ENCODE results near the gene DNAJB13.

- TF ChIP-seq CTCF (IDR thresholded peaks at IDR 0.05) (no peak), POLR2A (IDR thresholded peaks at IDR 0.05) (no peak)
Measured at GRCh38 chr11:73942010-73942409, 8.8 kb upstream of the DNAJB13 start.

Measured in right lobe of liver (tissue), 4 donors.